Anterior cingulate cortex (tissue), 58 donors: ENCODE results near the gene HS2ST1.
A peak's percentile ranks its signal among the peaks of the same experiment; 100 is the strongest.

ENCODE experiments used
- DNase-seq, 58 donors: peaks; one replicate each; lab custom pipeline; 2025; lab: John Stamatoyannopoulos, UW

HS2ST1 gene

DNA sequence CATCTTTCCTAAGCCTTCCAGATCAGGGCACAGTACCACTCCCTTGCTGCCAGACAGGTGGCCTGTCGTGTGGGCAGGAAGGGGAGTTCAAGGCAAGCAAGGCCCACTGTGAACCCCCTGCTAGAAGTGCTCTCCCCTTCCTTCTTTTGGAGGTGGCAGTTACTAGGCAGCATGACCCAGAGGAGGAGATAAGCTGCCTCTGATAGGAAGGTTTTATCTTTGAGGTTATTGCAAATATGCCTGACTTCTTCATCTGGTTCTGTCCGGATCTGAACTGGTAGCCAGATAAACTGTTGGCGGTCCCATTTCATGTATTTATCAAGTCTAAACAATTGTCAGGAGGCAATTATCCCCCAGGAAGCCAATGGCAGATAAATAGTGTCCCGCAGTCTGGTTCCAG is 216.0 kb downstream of the HS2ST1 start:
- DNase-seq: no peak

DNA sequence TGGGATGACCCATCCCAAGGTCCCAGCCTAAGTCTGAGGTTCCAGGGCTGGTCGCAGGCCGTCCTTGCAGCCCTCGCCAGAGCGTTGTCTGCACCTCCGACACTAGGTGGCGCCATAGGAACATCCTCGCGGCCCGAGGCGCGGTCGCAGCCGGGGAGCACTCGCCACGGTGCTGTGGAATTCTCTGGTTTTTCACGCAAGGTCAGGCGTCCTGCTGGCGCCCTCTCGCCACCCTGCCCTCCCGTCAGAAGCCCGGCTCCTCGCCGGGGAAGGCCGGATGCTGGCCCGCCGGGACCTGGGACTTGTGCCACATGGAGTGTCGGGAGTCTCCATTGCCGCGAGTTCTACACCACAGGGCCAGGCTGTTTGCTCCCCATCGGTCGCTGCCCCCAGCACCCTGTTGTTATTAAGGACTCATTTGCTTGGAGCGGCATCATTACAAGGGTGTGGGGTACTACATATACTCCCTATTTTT is 217.4 kb downstream of the HS2ST1 start:
- peak in 57 of 58 donors; percentile 16 to 92 (median 76) for DNase-seq

DNA sequence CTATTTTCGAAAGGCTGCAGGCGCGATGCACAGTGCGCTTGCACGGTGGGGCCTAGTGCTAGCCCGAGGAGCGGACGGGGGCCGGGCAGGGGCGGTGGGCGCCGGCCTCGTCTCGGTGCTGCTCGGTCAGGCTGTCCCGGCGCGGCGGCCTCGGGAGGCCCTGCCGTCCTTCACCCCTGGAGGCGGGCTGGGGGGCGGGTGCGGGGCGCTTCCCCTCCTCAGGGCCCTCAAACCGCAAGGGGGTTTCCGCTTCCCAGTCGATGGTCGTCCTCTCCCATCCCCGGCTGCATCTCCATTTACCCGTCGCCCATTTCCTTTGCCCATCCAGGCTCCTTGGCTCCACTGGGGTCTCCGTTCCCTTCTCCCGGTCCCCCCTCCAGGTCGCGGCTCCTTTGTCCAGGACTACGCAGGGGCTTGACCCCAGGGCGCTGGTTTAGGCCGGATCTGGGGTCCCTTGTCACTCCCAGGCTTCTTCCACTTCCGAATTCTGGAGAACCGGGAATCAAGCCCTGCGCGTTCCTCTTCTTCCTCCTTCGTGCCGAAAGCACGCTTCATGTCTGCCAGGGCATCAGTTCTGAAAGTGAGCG is 217.9 kb downstream of the HS2ST1 start:
- DNase-seq: peak in 1 of 58 donors; percentile 34

DNA sequence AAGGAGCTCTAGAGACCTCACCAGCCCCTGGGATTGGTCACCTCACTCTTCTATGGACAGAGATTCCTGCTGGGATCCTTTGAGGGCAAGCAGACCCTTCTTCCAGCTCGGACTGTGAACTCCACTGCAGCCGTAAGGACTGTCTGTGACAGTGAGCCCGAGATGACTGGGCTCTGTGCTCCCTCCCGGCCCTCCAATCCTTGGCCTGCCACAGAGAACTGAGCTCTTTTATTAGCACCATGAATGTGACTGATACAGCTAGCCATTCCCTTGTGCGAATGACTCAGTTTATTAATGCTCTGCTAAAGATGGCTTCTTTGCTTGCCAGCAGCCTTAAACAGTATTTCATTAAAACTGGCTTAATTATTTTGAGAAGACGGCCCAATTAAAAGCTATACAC is 219.6 kb downstream of the HS2ST1 start:
- peak in 50 of 58 donors; percentile 9 to 83 (median 43) for DNase-seq

DNA sequence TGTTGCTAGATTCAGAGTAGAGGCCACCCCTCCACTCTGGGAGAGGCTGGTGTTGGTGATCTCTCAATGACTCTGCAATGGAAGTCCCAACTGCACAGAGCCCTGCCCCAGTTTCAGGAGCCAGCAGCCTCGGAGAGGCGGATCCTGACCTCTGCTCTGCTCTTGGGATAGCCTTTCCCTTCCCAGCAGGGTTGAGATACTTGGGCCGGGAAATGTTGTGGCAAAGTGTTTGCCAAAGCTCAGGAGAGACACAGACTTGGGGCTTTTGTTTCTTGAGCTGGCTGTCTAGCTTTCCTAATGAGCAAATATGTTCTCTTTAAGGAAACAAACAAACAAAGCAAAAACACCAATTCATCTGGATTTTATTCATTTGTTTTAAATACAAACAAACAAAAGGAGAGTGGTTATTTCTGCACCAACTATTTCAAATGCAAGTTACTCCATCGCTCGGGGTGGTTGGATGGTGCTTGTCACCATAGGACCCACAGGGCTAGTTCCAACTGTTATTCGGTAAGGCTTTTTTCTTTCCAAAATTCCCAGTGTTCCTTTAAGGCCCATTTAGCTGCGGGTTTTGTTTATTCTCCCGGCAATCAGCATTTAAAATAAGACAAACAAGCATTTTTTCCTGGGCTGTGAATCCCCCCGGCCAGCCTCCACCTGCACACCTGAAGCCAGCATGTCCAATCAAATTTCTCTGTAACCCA is 220.3 kb downstream of the HS2ST1 start:
- DNase-seq: peak in 44 of 58 donors; percentile 11 to 77 (median 36)

DNA sequence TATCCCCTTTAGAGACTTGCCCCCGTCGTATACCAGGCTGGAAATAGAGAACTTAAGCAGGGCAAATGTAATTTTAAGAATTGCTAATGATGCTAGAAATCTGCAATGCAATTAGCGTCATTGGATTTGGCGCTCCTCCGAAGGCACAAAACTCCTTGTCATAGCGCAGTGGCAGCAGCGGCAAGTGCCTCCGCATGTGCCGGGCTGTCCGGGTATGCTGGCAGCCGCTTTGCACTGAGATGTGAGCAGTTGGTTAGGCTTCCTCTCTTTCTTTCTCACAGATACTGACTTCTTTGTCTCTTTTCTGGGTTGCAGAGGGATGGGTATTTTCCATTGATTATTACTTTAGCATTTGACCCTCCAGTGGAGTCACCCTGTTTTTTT is 220.9 kb downstream of the HS2ST1 start:
- DNase-seq: peak in 53 of 58 donors; percentile 7 to 81 (median 48)

DNA sequence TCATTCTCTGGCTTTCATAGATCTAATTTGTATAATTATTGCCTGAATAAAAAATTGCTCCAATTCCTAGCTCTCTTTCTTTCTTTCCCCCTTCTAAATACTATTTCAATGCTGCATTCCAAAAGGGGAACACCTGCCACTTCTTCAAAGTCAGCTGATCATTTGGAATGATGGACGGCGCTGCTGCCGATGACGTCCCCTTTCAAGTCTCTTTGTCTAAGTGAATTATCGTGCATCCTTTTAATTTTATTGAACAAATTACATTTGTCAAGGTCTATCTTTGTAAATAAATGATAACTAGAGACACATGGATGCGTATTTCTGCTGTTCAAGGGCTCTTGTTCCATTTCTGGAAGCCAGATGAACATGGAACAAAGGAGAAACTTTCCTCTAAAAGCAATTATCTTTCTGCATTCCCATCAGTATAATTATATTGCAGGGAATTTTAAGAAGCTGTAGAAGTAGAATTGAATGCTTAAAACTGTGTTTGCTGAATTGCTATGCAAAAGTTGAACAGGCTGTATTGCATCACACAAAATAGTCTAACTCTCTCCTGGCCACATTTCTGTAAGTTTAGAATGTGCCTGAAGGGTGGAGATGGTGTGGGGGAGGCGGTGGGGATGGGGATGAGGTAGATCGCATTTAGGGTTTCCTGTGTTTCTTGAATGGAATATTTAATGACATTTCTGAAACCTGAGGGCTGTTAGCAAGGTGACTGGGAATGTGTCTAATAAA is 222.3 kb downstream of the HS2ST1 start:
- no peak for DNase-seq

DNA sequence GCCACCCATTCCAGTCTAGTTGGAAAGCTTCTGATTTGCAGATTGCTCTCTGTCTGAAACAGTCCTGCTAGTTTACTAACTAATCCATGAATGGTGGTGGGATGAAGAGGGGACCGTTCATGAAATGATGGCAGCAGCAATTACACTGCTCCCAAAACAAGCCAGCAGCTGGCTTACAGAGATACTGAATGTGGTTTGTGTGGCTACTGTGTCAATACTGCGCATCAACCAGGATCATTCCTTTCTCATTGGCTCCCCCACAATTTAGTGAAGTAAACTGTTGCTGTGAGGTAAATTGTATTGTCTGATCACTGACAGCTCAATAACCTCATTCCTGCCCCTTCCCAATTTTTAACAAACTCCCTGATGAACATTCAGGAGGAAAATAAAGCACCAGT is 222.9 kb downstream of the HS2ST1 start:
- no peak for DNase-seq

DNA sequence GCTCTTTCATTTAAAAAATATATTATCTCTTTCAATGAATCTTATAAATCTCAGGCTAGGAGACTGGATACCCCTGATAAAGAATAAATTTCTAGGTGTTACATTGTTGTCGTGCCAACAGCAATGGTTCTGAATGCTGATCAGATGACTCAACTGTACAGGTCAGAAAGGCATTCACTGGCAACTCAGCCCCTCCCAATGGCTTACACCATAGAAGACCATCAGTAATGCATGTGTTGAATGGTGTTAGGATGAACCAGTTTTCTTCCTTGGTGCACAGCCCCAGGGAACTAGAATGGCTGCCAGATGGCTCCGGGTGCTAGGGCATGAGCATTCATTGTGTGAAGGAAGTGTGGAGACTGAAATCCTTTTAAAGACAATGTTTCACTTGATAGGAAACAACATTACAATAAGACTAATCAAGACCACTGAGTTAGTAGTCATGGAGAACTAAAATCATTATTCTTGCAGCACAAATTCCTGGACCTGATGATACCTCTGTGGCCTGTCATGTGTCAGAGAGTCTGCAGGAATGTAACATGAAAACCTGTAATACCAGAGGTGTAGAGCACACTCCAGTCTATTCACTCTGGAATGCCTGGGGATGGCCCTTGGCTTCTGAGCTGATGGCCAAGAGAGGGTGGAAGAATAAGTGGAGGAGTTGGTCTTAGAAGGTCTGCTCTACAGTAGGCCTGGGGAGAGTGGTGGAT is 226.6 kb downstream of the HS2ST1 start:
- no peak for DNase-seq

DNA sequence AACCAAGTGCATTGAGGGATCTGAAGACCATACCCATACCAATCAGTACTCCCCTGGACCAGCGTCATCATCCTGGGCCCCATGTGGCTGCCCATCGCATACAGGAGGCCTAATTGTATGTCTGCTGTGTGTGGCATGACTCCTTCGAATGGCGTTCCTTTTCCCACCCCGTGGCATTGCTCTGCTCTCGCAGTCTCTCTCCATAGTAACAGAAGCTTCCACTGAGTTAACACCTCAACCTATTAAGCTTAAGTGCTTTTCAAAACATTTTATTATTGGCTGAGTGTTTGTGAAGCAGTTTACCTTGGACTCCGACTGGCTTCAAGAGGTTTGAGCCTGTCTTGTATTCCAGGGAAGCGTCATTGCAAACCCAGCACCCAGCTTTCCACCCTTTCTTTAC is 227.1 kb downstream of the HS2ST1 start:
- no peak for DNase-seq

DNA sequence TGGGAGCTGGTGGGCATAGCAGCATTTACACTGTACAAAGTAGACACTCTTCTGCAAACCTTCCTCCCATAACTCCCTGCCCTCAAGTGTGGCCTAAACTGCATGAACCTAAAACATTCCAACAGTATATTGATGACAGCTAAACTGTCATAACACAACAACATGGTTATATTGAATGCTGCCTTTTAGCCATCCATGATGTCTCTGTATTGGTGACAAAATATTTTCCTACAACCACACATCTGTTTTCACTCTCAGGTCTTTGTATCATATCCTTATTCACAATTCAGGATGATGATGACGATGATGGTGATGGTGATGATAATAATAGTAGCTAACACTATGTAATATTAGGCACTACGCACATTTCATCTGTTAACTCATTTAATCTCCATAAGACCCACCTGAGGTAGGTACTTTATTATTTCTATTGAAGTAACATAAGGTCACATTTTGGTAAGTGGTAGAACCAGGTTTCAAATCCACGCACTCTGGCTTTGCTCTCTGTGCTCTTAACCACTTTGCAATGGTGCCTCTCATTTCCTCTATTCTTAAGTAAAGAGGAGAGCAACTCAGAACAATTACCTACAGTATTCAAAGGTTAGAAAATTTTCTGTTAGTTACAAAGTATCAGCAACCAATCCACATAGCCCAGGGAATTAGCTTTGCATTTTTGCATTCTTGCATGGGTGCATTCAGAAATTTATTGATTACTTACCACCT is 229.1 kb downstream of the HS2ST1 start:
- no peak for DNase-seq

DNA sequence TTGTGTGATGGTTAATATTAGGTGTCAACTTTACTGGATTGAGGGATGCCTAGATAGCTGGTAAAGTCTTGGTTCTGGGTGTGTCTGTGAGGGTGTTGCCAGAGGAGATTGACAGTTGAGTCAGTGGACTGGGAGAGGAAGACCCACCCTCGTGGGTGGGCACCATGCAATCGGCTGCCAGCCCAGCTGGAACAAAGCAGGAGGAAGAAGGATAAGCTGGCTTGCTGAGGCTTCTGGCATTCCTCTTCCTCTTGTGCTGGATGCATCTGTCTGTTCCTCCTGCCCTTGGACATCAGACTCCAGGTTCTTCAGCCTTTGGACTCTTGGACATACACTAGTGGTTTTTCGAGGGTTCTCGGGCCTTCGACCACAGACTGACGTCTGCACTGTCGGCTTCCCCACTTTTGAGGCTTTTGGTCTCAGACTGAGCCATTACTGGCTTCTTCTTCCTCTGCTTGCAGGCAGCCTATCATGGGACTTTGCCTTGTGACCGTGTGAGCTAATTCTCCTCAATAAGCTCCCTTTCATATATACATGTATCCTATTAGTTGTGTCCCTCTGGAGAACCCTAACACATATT is 230.0 kb downstream of the HS2ST1 start:
- no peak for DNase-seq

DNA sequence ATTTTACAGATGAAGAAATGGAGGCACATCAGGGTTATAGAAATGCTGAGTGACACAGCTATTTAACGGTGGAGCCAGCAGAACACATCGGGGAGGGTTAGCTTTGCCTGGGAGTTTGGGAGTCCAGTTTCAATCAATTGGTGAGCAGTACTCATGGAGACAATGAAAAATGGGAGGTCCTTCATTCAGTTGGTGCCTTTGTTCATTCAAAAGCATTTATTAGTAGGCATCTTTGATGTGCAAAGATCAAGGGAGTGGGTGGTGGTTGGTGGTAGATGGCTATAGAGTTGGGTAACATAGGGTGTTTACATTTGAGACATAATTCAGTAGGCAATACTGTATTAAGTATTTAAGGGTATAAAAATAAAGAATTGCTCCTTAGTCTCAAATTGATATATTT is 230.5 kb downstream of the HS2ST1 start:
- DNase-seq: no peak

DNA sequence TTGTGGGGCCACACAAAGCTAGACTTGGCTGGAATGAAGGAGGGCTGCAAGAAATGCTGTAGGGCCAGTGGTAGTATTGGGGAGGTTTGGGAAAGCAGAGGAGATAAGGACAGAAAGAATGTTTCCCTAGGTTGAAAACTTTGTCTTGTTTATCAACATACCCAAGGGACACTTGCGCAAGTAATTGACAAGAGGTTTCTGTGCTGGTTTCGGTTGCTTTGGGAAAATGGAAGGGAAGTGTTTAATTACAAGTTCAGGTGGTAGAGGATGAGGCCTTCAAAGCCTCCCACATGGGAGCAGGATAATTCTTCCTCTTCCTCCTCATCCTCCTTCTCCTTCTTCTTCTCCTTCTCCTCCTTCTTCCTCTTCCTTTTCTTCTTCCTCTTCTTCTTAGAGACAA is 232.1 kb downstream of the HS2ST1 start:
- DNase-seq: no peak

DNA sequence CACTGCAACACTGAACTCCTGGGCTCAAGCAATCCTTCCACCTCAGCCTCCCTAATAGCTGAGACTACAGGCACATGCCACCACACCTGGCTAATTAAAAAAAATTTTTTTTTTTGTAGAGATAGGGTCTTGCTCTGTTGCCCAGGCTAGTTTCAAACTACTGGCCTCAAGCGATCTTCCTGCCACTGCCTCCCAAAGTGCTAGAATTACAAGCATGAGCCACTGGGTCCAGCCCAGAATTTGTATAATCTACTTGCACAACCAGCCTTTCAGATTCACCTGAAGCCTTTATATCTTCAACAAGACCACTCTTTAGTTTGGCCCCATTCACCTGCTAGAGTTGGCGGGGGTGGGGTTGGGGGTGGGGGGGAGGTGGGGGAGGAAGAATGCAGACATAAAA is 232.6 kb downstream of the HS2ST1 start:
- DNase-seq: no peak

DNA sequence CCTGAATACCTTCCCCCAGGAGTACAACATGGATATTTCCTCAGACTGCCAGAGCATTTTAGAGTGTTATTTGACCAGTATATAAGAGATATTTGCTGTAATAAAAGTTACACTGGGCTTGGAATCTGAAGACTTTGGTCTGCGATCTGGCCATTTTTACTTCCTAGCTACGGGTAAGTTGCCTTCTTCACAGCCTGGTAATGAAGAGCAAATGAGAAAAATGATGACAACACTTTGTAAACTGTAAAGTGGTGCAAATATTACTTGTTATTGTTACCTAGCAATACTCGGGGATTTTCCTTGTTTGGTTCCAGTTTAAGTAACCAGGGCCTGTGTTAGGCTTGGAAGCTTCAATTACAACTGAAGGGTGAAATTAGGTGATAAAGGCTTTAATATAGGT is 233.4 kb downstream of the HS2ST1 start:
- DNase-seq: no peak

DNA sequence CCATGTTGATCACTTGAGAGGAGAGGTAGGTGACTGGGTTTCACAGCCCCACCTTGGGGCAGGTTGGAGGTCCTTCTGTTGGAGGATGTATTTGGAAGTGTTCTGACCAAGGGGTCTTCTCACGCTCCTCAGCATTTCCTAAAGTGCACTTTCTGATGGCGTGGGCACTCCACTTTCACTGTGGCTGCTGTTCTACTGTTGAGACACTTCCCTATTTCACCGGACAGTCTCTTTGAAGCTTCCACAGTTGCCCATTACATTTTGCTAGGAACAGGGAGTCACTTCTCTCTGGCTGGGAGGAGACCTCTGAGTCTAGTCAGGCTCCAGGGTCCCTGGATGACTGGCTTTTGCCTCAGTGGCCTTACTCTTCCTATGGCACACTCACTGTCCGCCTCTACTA is 234.2 kb downstream of the HS2ST1 start:
- DNase-seq: no peak

DNA sequence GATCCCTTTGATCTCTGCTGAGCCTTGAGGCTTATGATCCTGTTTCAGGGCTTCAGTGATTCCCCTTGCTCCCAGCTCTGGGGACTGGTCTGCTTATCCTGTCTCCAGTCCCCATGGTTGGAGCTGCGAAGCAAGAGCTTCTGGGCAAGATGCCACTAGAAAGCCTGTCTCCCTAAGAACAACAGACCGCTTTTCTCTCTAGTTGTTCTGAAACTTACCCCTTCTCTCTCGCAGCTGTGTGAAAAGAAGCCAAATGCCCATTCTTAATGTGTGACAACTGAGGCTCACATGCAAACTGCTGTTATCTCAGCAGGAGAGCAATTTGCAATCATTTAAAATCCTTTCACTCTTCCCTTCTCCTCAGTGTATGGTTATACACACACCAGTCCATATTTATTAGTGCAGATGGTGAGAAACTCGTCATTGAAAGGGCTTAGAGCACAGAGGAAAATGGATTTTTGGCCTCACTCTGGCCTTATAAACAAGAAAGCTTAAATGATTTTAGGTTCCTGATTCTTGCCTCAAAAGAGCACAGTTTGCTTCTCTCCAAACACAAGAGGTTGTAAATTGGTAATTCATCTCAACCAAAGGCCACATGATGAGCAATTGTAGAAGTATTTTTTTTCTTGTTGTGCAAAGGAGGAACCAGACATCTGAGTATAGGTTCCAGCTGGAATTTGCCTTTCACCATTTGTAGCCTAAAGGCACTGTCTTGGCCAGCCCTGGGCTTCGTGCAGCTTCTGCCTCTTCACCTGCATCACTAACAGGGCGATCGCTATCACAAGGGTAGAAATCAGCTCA is 235.0 kb downstream of the HS2ST1 start:
- peak in 26 of 58 donors; percentile 2 to 52 (median 22) for DNase-seq

DNA sequence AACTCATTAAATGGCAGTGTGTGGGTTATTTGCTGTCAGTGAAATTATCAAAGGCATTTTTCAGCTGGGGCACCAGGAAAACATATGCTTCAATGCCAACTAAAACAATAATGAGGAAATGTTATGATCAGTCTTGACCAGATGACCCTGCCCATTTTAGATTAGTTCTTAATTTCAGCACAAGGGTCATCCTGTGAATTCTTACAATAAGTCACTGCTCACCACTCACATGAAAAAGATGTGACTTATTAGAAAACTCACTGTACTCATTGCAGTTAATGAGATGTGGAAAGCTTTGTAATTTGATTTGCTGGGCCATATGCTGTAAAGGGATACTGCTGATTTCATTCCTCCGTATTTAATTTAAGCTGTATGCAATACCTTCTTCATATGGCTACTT is 235.7 kb downstream of the HS2ST1 start:
- DNase-seq: no peak
